Mucosa of rectum (tissue), 2 donors: ENCODE data around the gene ELSPBP1.

Experiments
- H3K27ac ChIP-seq, 2 donors: one replicate each; pipeline ENCODE4 v1.7.0; 2013; ENCODE audit warnings: inconsistent platforms in 2 of 2, low read depth in 2 of 2, low read length in 2 of 2
- H3K27me3 ChIP-seq, 2 donors: one replicate each; pipeline ENCODE4 v1.7.0; 2013; ENCODE audit warnings: low read length in 2 of 2; ENCODE audit not compliant: control insufficient read depth in 2 of 2, insufficient read depth in 2 of 2
- H3K36me3 ChIP-seq, 2 donors: one replicate each; pipeline ENCODE4 v1.7.0; 2013; ENCODE audit warnings: low read length in 2 of 2; ENCODE audit not compliant: control insufficient read depth in 2 of 2, insufficient read depth in 2 of 2
- H3K4me1 ChIP-seq, 2 donors: one replicate each; pipeline ENCODE4 v1.7.0; 2013; ENCODE audit warnings: low read length in 2 of 2, mild to moderate bottlenecking in 1 of 2; ENCODE audit not compliant: control insufficient read depth in 2 of 2, insufficient read depth in 2 of 2
- H3K4me3 ChIP-seq, 2 donors: one replicate each; pipeline ENCODE4 v1.7.0; 2013; ENCODE audit warnings: low read length in 2 of 2
- H3K9ac ChIP-seq, 2 donors: one replicate each; pipeline ENCODE4 v1.7.0; 2013; ENCODE audit warnings: low read length in 2 of 2, low read depth in 1 of 2, mild to moderate bottlenecking in 1 of 2
- H3K9me3 ChIP-seq, 2 donors: one replicate each; pipeline ENCODE4 v1.7.0; 2013; ENCODE audit warnings: low read length in 2 of 2; ENCODE audit not compliant: control insufficient read depth in 2 of 2
- donor health status: healthy.
- donor health status: Normal muscosa, but diverticular disease.

ELSPBP1 gene

DNA sequence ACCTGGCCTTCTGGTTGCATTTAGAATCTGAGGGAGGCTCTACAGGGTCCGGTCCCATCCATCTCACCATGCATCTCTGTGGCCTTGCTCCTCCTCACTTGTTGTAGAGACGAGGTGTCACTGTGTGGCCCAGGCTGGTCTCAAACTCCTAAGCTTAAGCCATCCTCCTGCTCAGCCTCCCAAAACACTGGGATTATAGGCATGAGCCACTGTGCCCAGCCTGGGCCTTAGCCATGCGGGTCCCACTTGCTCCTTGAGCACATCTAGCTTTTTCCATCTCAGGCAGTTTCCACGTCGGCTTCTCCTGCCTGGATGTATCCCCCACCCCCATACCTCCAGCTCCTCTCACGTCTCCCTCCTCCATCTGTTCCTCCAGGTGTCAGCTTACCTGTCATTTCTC is 9.8 kb downstream of the ELSPBP1 start:
- Histone ChIP-seq H3K36me3 (no peaks in the 10 kb centered on the region), H3K27ac (no peak overlapping the region), H3K4me1 (no peaks in the 10 kb centered on the region), H3K27me3 (no peaks in the 10 kb centered on the region), H3K9me3 (no peaks in the 10 kb centered on the region), H3K9ac (no peak overlapping the region), H3K4me3 (no peak overlapping the region)

DNA sequence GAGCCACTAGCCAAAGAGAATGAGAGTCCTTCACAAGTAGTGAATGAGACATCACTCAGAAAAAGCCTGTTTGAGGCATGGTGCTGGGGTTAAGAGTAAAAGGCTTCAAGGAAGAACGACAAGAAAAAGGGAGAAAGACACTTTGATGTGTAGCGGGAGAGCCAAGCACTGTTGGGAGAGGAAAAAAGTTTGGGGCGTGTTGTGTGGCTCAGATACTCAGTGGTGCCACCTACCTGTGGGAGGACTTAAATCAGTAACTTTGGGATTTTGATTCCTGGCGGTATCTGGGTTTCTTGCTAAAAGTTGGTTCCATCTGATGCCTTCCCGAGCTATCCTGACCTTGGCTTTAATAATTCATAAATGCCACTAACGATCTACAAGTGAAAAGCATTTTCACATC is 12.3 kb downstream of the ELSPBP1 start:
- no peak overlapping the region for H3K9ac ChIP-seq
- H3K27ac ChIP-seq: no peak overlapping the region
- H3K4me3 ChIP-seq: no peak overlapping the region
- no peaks in the 10 kb centered on the region for H3K9me3 ChIP-seq
- H3K36me3 ChIP-seq: no peaks in the 10 kb centered on the region
- no peaks in the 10 kb centered on the region for H3K27me3 ChIP-seq
- H3K4me1 ChIP-seq: no peaks in the 10 kb centered on the region

DNA sequence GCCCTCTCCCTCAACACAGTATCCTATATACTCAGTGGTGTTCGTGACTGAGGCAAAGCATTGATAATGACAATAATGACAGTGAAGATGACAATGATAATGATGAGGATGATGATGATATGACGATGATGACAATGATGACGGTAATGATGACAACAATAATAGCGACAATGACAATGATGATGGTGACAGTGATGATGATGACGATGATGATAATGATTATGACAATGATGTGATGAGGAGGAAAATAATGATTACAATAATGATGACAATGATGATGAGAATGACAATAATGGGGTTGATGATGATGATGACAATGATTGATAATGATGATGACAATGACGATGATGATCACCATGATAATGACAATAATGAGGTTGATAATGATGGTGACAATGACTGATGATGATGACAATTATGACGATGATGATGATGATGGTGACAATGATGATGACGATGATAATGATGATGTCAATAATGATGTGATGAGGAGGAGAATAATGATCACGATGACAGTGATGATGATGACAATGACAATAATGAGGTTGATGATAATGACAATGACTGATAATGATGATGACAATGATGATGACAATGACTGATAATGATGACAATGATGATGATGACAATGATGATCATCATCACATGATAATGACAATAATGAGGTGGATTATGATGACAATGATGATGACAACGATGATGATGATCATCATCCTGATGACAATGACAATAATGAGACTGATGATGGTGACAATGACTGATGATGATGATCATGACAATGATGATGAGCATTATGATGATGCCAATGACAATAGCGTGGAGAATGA is 16.7 kb downstream of the ELSPBP1 start:
- Histone ChIP-seq H3K27ac (no peak overlapping the region), H3K27me3 (no peaks in the 10 kb centered on the region), H3K4me1 (no peaks in the 10 kb centered on the region), H3K4me3 (no peak overlapping the region), H3K9ac (no peak overlapping the region), H3K9me3 (no peaks in the 10 kb centered on the region), H3K36me3 (no peaks in the 10 kb centered on the region)

DNA sequence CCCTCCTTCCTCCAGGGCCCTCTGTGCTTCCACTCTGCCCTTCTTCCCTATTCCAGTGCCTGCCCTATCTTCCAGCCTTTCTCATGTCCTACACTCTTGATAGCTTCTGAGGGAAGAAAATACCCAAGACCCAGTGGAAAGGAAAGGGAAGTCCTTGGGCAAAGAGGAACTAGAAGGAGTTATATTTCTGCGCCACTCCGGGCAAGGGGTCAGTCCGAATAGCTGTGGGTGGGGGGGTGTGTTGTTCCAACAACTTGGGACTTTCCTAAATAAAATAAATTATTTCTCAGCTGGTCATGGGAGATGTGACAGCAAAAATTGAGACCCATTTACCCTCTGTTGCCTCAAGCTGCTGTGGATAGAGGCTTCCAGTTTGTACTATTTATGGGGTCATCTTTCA is 26.3 kb downstream of the ELSPBP1 start:
- Histone ChIP-seq H3K4me1 (no peaks in the 10 kb centered on the region), H3K27me3 (peaks cover 0 to 2% of the 10 kb centered on the region in 2 donors), H3K9me3 (no peaks in the 10 kb centered on the region), H3K27ac (no peak overlapping the region), H3K9ac (no peak overlapping the region), H3K4me3 (no peak overlapping the region), H3K36me3 (no peaks in the 10 kb centered on the region)

DNA sequence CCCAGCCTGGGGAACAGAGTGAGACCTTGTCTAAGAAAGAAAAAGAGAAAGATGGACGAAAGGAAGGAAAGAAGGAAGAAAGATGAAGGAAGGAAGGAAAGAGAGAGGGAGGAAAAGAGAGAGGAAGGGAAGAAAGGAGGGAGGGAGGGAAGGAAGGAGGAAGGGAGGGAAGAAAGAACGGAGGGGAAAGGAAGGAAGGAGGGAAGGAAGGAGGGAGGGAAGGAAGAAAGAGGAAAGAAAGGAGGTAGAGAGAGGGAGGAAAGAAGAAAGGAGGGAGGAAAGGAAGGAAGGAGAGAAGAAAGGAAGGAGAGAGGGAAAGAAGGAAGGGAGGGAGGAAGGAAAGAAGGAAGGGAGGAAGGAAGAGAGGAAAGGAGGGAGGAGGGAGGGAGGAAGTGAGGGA is 28.6 kb downstream of the ELSPBP1 start:
- H3K36me3 ChIP-seq: no peaks in the 10 kb centered on the region
- H3K9me3 ChIP-seq: no peaks in the 10 kb centered on the region

DNA sequence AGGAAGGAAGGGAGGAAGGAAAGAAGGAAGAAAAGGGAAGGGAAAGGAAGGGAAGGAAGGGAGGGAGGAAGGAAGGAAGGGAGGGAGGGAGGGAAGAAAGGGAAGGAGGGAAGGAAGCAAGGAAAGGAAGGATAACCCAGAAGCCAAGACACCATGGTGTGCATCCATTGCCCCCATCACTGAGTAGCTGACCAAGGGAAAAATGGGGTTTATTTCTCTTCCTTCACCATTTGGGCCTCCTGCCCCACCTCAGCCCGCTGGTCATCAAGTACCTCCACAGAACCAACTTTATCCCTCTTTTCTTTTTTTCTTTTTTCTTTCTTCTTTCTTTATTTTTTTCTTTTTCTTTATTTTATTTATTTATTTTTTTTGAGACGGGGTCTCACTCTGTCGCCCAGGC is 29.1 kb downstream of the ELSPBP1 start:
- no peak overlapping the region for H3K4me3 ChIP-seq
- H3K9me3 ChIP-seq: no peaks in the 10 kb centered on the region
- H3K9ac ChIP-seq: no peak overlapping the region
- H3K27ac ChIP-seq: no peak overlapping the region
- no peaks in the 10 kb centered on the region for H3K4me1 ChIP-seq
- no peaks in the 10 kb centered on the region for H3K36me3 ChIP-seq
- H3K27me3 ChIP-seq: peaks cover 0 to 2% of the 10 kb centered on the region in 2 donors

More for the DNA sequence above, 28.6 kb downstream of the ELSPBP1 start:
- H3K4me1 ChIP-seq: no peaks in the 10 kb centered on the region
- peaks cover 0 to 2% of the 10 kb centered on the region in 2 donors for H3K27me3 ChIP-seq
- no peak overlapping the region for H3K27ac ChIP-seq
- H3K9ac ChIP-seq: no peak overlapping the region
- H3K4me3 ChIP-seq: no peak overlapping the region

DNA sequence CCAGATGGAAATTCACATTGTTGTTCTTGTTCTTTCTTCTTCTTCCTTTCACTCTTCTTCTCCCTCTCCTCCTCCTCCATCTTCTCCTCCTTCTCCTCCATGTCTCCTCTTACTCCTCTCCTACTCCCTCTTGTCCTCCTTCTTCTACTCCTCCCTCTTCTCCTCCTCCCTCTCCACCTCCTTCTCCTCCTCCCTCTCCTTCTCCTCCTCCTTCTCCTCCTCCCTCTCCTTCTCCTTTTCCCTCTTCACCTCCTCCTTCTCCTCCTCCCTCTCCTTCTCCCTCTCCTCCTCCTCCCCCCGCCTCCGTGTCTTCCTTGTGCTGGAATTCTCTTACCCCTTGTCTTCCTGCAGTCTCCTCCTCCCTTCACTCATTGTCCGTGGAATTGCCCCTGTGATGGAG is 31.0 kb downstream of the ELSPBP1 start:
- Histone ChIP-seq H3K27me3 (peaks cover 0 to 2% of the 10 kb centered on the region in 2 donors), H3K4me1 (no peaks in the 10 kb centered on the region), H3K4me3 (no peak overlapping the region), H3K9me3 (no peaks in the 10 kb centered on the region), H3K9ac (no peak overlapping the region), H3K27ac (no peak overlapping the region), H3K36me3 (no peaks in the 10 kb centered on the region)

DNA sequence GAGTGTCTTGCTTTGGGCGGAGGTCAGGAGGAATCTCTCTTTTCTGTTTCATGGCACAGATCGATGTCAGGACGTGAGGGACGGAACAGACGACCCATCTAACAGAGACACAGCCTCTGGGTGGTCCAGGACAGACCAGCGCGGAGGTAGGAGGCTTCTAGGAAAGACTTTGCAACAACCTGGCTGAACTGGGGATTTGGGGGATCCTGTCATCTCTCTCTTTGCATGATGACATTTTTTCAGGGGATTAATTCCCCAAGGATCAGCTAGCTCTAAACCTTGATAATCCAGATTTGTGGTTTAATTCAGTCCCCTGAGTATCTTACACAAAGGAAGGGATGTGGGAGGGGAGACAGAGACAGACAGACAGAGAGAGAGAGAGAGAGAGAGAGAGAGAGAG is 35.0 kb downstream of the ELSPBP1 start:
- H3K9me3 ChIP-seq: no peaks in the 10 kb centered on the region
- H3K36me3 ChIP-seq: no peaks in the 10 kb centered on the region
- H3K9ac ChIP-seq: no peak overlapping the region
- H3K4me3 ChIP-seq: no peak overlapping the region
- no peak overlapping the region for H3K27ac ChIP-seq
- H3K27me3 ChIP-seq: no peaks in the 10 kb centered on the region
- H3K4me1 ChIP-seq: no peaks in the 10 kb centered on the region

DNA sequence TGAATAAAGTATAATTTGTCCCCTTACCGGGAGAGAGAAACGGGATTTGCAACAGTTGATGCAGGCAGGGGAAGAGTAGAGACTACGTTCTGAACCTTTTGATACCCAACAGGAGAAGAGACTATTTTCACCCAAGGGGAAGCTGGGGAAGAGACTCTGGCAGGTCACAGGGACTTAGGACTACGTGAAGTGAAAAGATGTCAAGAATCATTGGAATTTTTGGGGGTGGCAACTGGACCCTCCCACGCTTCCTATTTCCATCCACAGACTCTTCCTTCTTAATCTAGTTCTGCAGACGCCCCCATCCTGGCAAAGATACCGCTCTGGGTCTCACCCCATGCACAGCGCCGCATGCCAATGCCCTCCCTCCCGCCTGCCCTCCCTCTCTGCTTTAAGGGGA is 35.6 kb downstream of the ELSPBP1 start:
- H3K27me3 ChIP-seq: no peaks in the 10 kb centered on the region
- H3K36me3 ChIP-seq: no peaks in the 10 kb centered on the region
- no peak overlapping the region for H3K4me3 ChIP-seq
- H3K9ac ChIP-seq: no peak overlapping the region
- H3K4me1 ChIP-seq: no peaks in the 10 kb centered on the region
- no peaks in the 10 kb centered on the region for H3K9me3 ChIP-seq
- H3K27ac ChIP-seq: no peak overlapping the region

DNA sequence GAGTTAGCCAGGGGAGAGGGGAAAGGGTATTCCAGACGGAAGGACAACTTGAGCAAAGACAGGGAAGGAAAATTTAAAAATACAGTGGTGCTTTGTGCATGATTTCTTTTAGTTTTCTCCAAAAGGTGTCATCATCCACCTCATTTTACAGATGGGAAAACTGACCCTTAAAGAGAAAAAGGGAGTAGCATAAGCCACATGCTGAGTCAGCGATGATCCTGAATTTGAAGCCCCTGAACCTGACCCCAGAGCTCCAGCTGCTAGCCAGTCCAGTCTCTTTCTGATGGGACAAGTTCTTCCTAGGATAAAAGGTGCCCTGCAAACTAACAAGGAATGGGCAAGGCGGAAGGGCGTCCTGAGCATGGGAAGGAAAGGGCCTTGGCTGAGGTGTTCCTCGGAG is 39.2 kb downstream of the ELSPBP1 start:
- Histone ChIP-seq H3K4me3 (no peak overlapping the region), H3K36me3 (no peaks in the 10 kb centered on the region), H3K27ac (no peak overlapping the region), H3K4me1 (no peaks in the 10 kb centered on the region), H3K9ac (no peak overlapping the region), H3K27me3 (no peaks in the 10 kb centered on the region), H3K9me3 (peaks cover 1 to 6% of the 10 kb centered on the region in 2 donors)
